HepG2 (cell line): Measurements from ENCODE around the gene INTS7. TPM values are rescaled to one million over a fixed set of nuclear protein-coding genes. Genes with fewer than 3 reads are reported as not detected.

Source experiments
- ARNT ChIP-seq: fragments of 450-650 bp; IDR thresholded peaks from 2 replicates; pipeline ENCODE4 v1.6.1; 2017
- HES4 ChIP-seq: sonication (generic); formaldehyde crosslinking; IDR thresholded peaks from 2 replicates; pipeline ENCODE4 v1.9.0; 2021; ENCODE audit warnings: mild to moderate bottlenecking, missing genetic modification reagents, borderline replicate concordance
- HNRNPL ChIP-seq: fragments of 200-400 bp; formaldehyde crosslinking; IDR thresholded peaks from 2 replicates; pipeline ENCODE4 v1.6.1; 2017; ENCODE audit warnings: mild to moderate bottlenecking, low read depth, low read length
- JDP2 ChIP-seq: sonication (generic); formaldehyde crosslinking; IDR thresholded peaks from 2 replicates; pipeline ENCODE4 v1.8.1; 2022; ENCODE audit warnings: missing genetic modification reagents, borderline replicate concordance
- KDM1A ChIP-seq: IDR thresholded peaks from 2 replicates; pipeline ENCODE4 v1.6.1; 2016; ENCODE audit warnings: missing compliant biosample characterization
- KMT2A ChIP-seq: sonication (generic); formaldehyde crosslinking; IDR thresholded peaks from 2 replicates; pipeline ENCODE4 v1.4.0; 2020; ENCODE audit warnings: missing genetic modification reagents
- MIXL1 ChIP-seq: IDR thresholded peaks from 2 replicates; pipeline ENCODE4 v1.6.1; 2016
- NFATC3 ChIP-seq: sonication (generic); formaldehyde crosslinking; IDR thresholded peaks from 2 replicates; pipeline ENCODE4 v1.5.1; 2020; ENCODE audit warnings: mild to moderate bottlenecking, missing genetic modification reagents
- POLR2A ChIP-seq, 2 experiments: IDR thresholded peaks; 2 replicates each; pipeline ENCODE4 v1.6.1; 2011; ENCODE audit warnings: low read depth in 2 of 2, low read length in 2 of 2, mild to moderate bottlenecking in 1 of 2, moderate library complexity in 1 of 2; ENCODE audit not compliant: insufficient read depth in 1 of 2
- SCMH1 ChIP-seq: sonication (generic); formaldehyde crosslinking; IDR thresholded peaks from 2 replicates; pipeline ENCODE4 v1.9.0; 2021; ENCODE audit warnings: missing genetic modification reagents, mild to moderate bottlenecking, borderline replicate concordance
- SKI ChIP-seq: fragments of 450-650 bp; IDR thresholded peaks from one replicate; pipeline ENCODE4 v1.6.1; 2018; ENCODE audit warnings: mild to moderate bottlenecking; ENCODE audit not compliant: partially characterized antibody
- SMYD3 ChIP-seq: sonication (generic); formaldehyde crosslinking; IDR thresholded peaks from 2 replicates; pipeline ENCODE4 v1.8.1; 2023; ENCODE audit warnings: mild to moderate bottlenecking, missing genetic modification reagents
- SUZ12 ChIP-seq: fragments of 150-350 bp; IDR thresholded peaks from 2 replicates; pipeline ENCODE4 v1.6.1; 2014; ENCODE audit warnings: low read depth, low read length
- TBX2 ChIP-seq: sonication (generic); formaldehyde crosslinking; IDR thresholded peaks from 2 replicates; pipeline ENCODE4 v1.5.0; 2020; ENCODE audit warnings: missing genetic modification reagents, mild to moderate bottlenecking, borderline replicate concordance
- TOE1 ChIP-seq: sonication (generic); formaldehyde crosslinking; IDR thresholded peaks from 2 replicates; pipeline ENCODE4 v1.4.0; 2020; ENCODE audit warnings: mild to moderate bottlenecking, missing genetic modification reagents
- UBTF ChIP-seq: sonication (generic); formaldehyde crosslinking; IDR thresholded peaks from 2 replicates; pipeline ENCODE4 v1.4.0; 2020; ENCODE audit warnings: mild to moderate bottlenecking, missing genetic modification reagents
- ZBTB37 ChIP-seq: sonication (generic); formaldehyde crosslinking; IDR thresholded peaks from 2 replicates; pipeline ENCODE4 v1.4.0; 2020; ENCODE audit warnings: mild to moderate bottlenecking, missing genetic modification reagents
- ZFP41 ChIP-seq: sonication (generic); formaldehyde crosslinking; IDR thresholded peaks from 2 replicates; pipeline ENCODE4 v1.4.0; 2020; ENCODE audit warnings: mild to moderate bottlenecking, missing genetic modification reagents, borderline replicate concordance
- ZNF138 ChIP-seq: sonication (generic); formaldehyde crosslinking; IDR thresholded peaks from 2 replicates; pipeline ENCODE4 v1.5.0; 2020; ENCODE audit warnings: mild to moderate bottlenecking, low read depth, missing genetic modification reagents
- ZNF251 ChIP-seq: sonication (generic); formaldehyde crosslinking; IDR thresholded peaks from 2 replicates; pipeline ENCODE4 v1.9.0; 2021; ENCODE audit warnings: mild to moderate bottlenecking, missing genetic modification reagents
- ZNF329 ChIP-seq: sonication (generic); formaldehyde crosslinking; IDR thresholded peaks from 2 replicates; pipeline ENCODE4 v1.9.0; 2021; ENCODE audit warnings: low read depth, mild to moderate bottlenecking, missing genetic modification reagents
- ZNF335 ChIP-seq: sonication (generic); formaldehyde crosslinking; IDR thresholded peaks from 2 replicates; pipeline ENCODE4 v1.4.0; 2020; ENCODE audit warnings: missing genetic modification reagents
- ZNF33B ChIP-seq: sonication (generic); formaldehyde crosslinking; IDR thresholded peaks from 2 replicates; pipeline ENCODE4 v1.5.1; 2020; ENCODE audit warnings: mild to moderate bottlenecking, missing genetic modification reagents
- ZNF382 ChIP-seq: sonication (generic); formaldehyde crosslinking; IDR thresholded peaks from 2 replicates; pipeline ENCODE4 v1.5.0; 2020; ENCODE audit warnings: missing genetic modification reagents, mild to moderate bottlenecking, borderline replicate concordance
- ZNF615 ChIP-seq: sonication (generic); formaldehyde crosslinking; IDR thresholded peaks from 2 replicates; pipeline ENCODE4 v1.5.0; 2020; ENCODE audit warnings: mild to moderate bottlenecking, missing genetic modification reagents, borderline replicate concordance
- ZNF773 ChIP-seq: sonication (generic); formaldehyde crosslinking; IDR thresholded peaks from 2 replicates; pipeline ENCODE4 v1.4.0; 2020; ENCODE audit warnings: missing genetic modification reagents, borderline replicate concordance
- polyA plus RNA-seq, 8 experiments: library from polyadenylated mRNA; depleted of rRNA in 3 of 8; stranded (reverse) in 7 of 8; unstranded in 1 of 8; fragments of >200 nt; fragmentation: Illumina TruSeq in 4 of 8; extraction: Trizol in 4 of 8; gene quantifications; 2 replicates each; pipeline versions ENCODE4 v1.2.1 to v1.2.3, GENCODE V29; 2011 to 2016; ENCODE audit warnings: low read depth in 4 of 8, missing spikeins in 1 of 8, mixed read lengths in 1 of 8; ENCODE audit not compliant: insufficient read depth in 1 of 8
- total RNA-seq, 5 experiments: library from RNA; depleted of rRNA; stranded (reverse); fragments of >200 nt; fragmentation: Illumina TruSeq; extraction: Trizol; gene quantifications; 2 replicates each; pipeline ENCODE4 v1.2.3, GENCODE V29; 2016; ENCODE audit warnings: low read depth in 1 of 5
- TF ChIP-seq, protein P1 (sequence below): sonication (generic); formaldehyde crosslinking; IDR thresholded peaks from 2 replicates; pipeline ENCODE4 v1.5.0; 2020; ENCODE audit warnings: missing genetic modification reagents, mild to moderate bottlenecking, borderline replicate concordance

Gene INTS7
- total and polyA plus RNA-seq, 2 of the 13 experiments (the other 11 are each of a cell fraction or from before 2014, with no cell fraction given): 18.3 to 22.4 TPM

- TF ChIP-seq SCMH1 (no peak), ZBTB37 (CRISPR knock-in tag) (no peak), TBX2 (CRISPR knock-in tag) (peak; percentile 69; the same call in 1 of the 2 replicates), ZNF33B (CRISPR knock-in tag) (0 out of 2 replicates have a peak, but pooled peaks have one; percentile 36), MIXL1 (CRISPR knock-in tag) (no peak), NFATC3 (CRISPR knock-in tag) (0 out of 2 replicates have a peak, but pooled peaks have one; percentile 28), SUZ12 (no peak), ZNF329 (CRISPR knock-in tag) (no peak), HES4 (CRISPR knock-in tag) (peak; percentile 62), ZNF138 (0 out of 2 replicates have a peak, but pooled peaks have one; percentile 51), POLR2A (IDR thresholded peaks at IDR 0.05; ENCODE audit: insufficient read depth in 1 of 2, low read depth in 2 of 2, low read length in 2 of 2) (peak; percentile 93 to 94), TOE1 (peak; percentile 29; the same call in 1 of the 2 replicates), JDP2 (CRISPR knock-in tag) (no peak), ZNF251 (CRISPR knock-in tag) (no peak), ZNF615 (no peak; the same call in 1 of the 2 replicates), ZFP41 (CRISPR knock-in tag) (no peak), ARNT (no peak), SMYD3 (CRISPR knock-in tag) (peak; percentile 36; the same call in 1 of the 2 replicates), KMT2A (CRISPR knock-in tag) (peak; percentile 96), ZNF382 (no peak), ZNF335 (CRISPR knock-in tag) (peak; percentile 76; the same call in 1 of the 2 replicates), KDM1A (CRISPR knock-in tag) (no peak), ZNF773 (CRISPR knock-in tag) (no peak), UBTF (CRISPR knock-in tag) (peak; percentile 55), SKI (no peak), HNRNPL (peak; percentile 60; the same call in 1 of the 2 replicates)
- TF ChIP-seq, protein P1, sequence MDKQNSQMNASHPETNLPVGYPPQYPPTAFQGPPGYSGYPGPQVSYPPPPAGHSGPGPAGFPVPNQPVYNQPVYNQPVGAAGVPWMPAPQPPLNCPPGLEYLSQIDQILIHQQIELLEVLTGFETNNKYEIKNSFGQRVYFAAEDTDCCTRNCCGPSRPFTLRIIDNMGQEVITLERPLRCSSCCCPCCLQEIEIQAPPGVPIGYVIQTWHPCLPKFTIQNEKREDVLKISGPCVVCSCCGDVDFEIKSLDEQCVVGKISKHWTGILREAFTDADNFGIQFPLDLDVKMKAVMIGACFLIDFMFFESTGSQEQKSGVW: no peak
Measured at GRCh38 chr1:212035123-212035834, at the start of gene INTS7, which contains the start of gene DTL (continued).
